HG02763 (cell line): Measurements from ENCODE around the gene BLTP3A.
"Not testable (repeated sequence)": the region's sequence is repeated elsewhere in the genome, so short reads cannot be mapped to it uniquely, and the experiment has no call there.

Experiments
- ATAC-seq: cut with Tn5 transposase; IDR thresholded peaks from one replicate; pipeline ENCODE4 v1.9.1; 2021; ENCODE audit warnings: mild to moderate bottlenecking, moderate library complexity; ENCODE audit not compliant: unreplicated experiment

Gene BLTP3A

DNA sequence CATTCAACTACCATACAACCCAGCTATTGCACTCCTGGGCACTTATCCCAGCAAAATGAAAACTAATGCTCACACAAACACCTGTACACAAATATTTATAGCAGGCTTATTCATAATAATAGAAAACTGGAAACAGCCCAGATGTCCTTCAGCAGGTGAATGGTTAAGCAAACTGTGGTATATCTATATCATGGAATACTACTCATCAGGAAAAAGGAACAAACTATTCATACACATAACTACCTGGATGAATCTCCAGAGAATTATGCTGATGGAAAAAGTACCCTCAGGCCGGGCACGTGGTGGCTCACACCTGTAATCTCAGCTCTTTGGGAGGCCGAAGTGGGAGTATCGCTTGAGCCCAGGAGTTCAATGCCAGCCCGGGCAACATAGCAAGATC lies 3.8 kb upstream of the BLTP3A start:
- no peak for ATAC-seq

DNA sequence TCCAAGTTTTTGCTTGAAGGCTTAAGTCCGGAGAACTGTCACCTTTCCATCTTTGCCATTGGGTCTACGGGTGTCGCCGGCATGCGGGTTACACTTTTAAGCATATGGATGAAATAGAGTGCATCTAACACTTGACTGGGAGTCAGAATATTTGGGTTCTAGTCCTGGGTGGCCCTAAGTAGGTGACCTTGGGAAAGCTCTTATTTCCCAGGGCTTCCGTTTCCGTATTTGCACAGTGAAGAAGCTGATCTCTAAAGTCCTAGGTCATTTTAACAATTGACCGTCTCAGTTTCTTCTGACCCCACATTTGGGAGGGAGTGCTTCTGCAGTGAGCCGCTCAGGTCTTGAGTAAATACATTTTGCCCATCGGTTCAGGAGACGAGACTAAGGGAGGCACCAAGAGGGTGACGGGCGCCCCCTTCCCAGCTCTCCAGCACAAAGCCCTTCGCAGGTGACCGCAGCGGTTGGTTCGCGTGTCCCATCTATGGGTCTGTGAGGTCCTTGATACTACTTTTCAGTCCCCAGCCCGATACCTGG lies 651 bp upstream of the BLTP3A start:
- peak; percentile 27 for ATAC-seq

DNA sequence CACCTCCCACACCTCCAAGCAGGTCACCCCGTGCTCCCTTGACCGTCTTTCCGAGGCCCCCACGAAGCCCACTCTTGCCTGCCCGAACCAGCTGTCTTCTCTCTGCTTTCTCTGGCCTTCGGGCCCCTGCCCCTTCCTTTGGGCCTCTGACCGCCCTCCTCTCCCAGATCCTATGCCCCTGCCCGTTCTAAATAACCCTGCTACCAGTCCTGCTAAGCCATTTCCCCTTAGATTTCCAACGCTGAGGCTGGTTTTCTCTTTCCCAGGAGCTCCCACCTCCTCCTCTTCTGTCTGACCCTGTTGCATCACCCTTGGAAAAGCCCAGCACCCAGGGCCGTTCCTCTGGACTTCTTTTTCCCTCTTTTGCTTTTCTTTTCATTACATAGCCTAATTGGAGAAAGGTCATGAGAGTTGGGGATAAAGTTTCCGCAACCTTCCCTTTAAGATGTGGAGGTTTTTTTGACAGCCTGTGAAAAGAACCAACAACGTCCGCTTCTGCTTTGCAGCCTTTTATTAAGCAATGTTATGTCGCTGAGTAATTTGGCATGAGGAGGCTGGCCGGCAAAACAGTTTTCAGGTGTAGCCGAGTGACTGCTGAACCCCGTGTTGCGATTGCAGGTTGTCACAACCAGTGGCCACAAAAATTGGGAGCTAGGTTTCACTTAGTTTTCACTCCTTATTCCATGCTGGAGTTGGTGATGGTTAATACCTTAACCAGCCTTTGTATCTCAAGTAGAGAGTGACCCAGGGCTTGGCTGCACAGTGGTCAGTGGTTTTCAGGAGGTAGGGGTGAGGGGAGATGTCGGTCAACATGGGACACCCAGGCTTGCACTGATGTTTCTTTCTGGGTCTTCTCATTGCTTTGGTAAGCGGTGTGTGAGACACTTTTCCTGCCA lies 970 bp downstream of the BLTP3A start:
- ATAC-seq, result peak; percentile 12

DNA sequence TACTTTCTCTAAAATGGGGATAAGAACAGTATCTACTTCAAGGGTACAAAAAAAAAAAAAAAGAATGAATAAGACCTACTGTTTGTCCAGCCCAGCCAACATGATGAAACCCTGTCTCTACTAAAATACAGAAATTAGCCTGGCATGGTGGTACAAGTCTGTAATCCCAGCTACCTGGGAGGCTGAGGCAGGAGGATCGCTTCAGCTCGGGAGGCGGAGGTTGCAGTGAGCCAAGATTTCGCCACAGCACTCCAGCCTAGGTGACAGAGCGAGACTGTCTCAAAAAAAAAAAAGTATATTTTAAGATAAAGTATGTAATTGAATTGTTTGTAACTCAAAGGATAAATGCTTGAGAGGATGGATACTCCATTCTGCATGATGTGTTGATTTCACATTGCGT lies 2.0 kb downstream of the BLTP3A start:
- ATAC-seq, result no peak

DNA sequence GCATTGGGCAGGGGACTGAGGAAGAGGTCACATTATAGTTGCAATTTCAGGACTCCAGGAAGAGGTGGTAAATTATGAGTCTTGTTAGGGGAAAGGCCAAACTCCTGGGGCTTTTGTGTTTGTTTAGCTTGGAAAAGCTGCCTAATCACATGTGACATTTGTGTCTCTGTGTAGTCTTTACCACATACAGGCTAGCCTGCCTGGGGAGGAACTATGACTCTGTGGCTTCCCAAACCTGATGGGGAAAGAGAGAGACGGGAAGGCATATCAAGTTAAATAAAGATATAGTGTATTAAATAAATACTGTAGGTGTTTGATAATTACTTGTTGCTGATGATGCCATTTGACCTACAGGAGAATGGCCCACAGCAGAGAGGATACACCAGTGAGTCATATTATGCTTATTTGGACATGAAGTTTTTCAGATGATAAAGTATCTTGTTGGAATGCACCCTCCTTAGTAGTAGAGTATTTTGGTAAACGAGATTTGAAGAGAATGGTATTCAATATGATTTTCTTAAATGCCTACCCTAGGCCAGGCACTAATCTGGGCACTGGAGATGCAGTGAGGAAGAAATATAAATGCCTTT lies 4.0 kb downstream of the BLTP3A start:
- ATAC-seq, result no peak

DNA sequence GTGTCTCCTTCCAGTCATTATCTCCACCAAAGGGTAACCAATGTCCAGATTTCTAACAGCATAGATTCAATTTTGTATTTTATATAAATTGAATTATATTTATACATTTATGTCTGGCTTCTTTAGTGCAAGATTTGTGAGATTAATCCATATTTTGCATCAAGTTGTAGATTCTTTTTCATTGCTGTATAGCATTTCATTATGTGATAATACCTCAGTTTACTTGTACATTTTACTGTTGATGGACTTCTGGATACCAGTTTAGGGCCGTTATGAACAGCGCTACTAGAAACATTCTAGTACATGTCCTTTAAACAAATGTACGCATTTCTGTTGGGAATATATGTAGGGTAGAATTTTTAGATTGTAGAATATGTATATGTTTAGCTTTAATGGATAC lies 6.2 kb downstream of the BLTP3A start:
- no peak for ATAC-seq

DNA sequence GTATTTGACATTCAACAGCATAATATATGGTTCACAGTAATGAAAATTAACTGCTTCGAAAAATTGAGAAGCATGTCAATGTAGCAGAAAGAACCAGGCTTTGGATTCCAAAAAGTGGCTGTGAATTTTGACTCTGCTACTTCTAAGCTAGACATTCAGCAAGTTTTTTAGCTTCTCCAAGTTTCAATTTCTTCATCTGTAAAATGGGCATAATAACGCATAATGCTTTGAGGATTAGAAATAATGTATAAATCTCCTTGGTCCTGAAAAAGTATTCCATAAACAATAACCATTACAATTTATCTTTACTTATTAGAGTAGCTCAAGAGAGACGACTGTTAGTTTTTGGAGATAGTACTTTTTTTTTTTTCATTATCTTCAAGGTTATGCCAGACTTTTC lies 7.7 kb downstream of the BLTP3A start:
- ATAC-seq, result no peak

DNA sequence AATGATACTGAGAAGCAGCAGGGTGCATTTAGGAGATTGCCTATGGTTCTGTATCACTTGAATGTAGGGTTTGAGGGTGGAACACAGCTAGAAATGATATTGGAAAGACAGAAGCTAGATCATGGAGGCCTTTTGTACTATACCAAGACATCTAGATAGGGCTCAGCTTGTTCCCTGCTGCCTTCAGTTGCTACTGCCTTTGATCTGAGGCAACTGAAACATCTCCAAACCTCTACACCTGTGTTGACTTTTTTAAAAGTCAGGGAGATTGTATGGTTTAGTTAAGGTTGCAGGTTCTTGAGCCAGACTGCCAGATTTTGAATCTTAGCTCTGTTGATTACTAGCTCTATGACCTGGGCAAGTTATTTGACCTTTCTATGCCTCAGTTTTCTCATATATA lies 12.7 kb downstream of the BLTP3A start:
- ATAC-seq, result no peak

DNA sequence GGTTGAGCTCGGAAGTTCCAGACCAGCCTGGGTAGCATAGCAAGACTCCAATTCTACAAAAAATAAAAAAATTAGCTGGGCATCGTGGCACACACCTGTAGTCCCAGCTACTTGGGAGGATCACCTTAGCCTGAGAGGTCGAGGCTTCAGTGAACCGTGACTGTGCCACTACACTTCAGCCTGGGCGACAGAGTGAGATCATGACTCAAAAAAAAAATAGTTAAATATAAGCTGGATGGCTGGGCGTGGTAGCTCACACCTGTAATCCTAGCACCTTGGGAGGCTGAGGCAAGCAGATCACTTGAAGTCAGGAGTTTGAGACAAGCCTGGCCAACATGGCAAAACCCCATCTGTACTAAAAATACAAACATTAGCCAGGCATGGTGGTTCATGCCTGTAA lies 13.2 kb downstream of the BLTP3A start:
- not testable (repeated sequence) for ATAC-seq

DNA sequence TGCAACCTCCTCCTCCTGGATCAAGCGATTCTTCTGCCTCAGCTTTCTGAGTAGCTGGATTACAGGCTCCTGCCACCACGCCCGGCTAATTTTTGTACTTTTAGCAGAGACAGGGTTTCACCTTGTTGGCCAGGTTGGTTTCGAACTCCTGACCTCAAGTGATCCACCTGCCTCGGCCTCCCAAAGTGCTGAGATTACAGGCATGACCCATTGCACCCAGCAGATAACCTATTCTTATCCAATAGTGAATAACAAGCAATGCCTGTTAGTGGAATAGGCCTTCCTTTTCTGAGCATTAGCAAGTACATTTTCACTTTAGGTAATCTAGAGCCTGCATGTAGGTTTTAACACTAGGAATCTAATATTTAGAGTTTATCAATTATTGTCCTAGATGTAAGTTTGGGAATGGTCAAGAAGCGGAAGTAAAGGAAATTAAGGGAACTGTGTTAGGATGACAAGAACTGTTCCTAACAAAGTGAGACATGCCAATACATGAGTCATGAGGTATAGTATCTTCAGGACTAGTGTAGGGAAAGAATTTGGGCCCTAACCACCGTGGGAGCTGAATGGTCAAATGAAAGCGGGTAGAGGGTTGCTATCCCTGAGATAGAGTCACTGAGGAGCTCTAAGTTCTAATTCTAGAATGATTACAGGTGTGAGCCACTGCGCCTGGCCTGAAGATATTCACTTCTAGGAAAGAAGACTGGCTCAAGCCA lies 15.0 kb downstream of the BLTP3A start:
- ATAC-seq, result no peak

DNA sequence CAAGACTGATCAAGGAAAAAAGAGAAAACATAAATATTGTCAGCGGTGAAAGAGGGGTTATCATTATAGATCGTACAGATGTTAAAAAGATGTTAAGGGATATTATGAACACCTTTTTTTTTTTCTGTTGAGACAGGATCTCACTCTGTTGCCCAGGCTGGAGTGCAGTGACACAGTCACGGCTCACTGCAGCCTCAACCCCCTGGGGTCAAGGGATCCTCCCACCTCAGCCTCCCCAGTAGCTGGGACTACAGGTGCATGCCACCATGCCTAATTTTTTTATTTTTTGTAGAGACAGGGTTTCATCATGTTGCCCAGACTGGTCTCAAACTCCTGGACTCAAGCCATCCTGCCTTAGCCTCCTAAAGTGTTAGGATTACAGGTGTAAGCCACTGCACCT lies 16.6 kb downstream of the BLTP3A start:
- not testable (repeated sequence) for ATAC-seq

DNA sequence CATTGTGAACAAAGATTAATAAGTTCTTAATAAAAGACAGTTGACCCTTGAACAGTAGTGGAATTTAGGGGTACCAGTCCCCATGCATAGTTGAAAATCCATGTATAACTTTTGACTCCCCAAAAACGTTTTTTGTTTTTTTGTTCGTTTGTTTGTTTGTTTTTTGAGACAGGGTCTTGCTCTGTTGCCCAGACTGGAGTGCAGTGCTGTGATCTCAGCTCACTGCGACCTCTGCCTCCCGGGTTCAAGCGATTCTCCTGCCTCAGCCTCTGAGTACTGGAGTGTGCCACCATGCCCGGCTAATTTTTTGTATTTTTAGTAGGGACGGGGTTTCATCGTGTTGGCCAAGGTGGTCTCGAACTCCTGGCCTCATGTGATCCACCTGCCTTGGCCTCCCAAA lies 17.5 kb downstream of the BLTP3A start:
- ATAC-seq, result not testable (repeated sequence)

DNA sequence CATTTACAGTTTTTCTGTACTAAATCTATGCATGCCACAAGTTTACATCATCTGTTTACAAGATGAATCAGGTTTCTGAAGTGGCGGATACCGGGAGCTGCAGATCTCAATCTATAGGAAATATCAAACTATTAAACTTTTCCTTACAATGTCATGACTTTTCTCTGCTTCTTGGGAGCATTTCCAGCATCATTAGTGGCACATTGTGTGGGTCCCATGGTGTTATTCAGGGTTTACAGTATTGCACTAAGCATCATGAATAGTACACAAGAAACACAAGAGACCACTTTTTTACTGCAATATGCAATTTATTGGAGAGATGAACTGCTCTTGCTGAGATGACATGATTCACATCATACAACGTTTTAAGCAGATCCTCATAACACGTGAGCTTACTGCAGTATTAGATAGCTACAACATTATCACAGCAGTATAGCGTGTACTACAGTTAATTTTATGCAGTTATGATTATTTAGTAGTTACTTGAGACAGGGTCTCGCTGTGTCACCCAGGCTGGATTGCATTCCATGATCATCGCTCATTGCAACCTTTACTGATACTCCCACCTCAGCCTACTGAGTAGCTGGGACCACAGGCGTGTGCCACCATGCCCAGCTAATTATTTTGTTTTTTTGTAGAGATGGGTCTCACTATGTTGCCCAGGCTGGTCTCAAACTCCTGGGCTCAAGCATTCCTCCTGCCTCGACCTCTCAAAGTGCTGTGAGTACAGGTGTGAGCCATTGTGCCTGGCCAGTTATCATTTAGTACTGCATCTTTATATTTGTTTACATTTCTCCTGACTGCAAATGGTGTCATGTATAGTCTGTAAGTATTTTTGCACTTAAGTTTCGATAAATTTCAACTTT lies 18.4 kb downstream of the BLTP3A start:
- ATAC-seq, result no peak

DNA sequence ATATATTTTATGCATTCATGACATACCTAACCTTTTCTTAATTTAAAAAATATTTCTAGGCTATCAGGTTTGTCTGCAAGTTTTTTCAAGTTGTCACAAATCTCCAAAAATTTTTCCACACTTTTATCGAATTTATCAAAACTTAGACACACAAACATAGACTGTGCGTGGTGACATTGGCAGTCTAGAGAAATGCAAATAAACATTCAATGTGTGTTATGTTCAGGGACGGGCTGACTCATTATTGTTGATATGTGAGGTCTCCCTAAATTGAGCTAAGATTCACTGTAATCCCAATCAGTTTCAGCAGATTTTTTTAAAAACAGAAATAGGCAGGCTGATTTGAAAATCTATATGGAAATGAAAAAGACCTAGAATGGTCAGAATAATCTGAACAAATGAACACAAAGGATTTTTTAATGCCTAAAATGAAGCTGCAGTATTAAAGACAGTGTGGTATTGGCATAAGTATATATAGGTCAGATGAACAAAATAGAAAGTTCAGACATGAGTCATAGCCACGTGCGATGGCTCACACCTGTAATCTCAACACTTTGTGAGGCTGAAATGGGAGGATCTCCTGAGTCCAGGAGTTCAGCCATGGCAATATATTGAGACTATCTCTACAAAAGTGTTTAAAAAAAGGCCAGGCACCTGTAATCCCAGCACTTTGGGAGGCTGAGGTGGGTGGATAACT lies 19.2 kb downstream of the BLTP3A start:
- ATAC-seq, result peak; percentile 80

DNA sequence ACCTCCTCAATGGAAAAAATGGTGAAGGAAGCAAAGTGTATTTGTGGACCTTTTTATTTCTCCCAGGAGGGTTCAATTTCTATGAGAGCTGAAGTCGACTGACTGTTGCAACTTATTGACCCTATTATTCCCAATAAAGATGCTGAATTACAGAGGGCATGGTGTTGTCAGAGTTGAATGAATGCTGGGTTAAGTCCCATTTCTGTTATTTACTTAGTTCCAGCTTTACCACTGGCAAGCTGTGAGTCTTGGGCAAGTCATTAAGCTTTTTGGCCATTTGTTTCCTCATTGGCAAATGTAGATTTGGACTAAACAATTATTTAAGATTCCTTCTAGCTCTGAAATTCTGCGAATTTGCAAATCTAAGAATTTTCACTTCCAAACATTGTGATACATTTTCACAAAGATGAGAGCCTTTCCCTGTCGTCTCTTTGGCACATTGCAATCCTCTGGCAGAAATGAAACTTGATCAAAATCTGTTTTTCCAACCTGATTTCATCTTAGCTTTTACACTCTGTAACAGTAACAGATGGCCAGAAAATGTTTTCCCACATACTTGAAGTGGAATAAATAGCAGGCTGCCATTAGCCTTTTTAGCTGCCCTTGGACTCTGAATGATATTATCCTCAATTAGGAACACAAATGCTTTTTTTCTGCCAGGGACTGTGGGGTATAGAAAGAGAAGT lies 21.3 kb downstream of the BLTP3A start:
- ATAC-seq, result no peak

DNA sequence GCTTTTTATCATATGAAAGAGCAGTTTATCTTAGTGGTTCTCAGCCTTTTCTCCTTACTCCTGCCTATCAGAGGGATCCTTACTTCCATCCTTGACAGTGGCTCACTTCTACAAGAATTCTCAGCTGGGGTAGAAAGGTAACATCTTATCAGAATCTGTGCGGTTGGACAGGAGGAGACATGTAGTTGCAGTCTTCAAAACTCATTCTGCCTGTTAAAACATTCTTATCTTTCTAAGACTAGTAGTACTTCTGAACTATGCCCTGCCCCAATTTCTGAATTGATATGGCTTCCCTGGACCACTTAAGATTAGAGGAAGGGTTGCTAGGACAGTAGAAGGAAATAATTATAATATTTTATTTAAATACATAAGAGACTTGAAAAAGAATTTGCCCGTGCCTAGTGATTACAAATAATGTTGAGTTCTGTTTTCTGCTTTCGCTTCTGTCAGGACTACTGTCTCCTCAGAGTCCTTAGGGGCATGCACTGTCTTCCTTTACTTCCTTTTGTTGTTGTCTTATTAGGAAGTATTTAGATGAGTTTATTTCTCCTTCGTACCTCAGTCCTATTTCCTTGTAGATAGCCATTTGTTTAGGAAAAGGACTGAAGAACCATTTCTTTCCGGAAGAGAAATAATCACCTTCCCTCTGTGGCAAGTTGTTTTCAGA lies 24.9 kb downstream of the BLTP3A start:
- ATAC-seq, result no peak

DNA sequence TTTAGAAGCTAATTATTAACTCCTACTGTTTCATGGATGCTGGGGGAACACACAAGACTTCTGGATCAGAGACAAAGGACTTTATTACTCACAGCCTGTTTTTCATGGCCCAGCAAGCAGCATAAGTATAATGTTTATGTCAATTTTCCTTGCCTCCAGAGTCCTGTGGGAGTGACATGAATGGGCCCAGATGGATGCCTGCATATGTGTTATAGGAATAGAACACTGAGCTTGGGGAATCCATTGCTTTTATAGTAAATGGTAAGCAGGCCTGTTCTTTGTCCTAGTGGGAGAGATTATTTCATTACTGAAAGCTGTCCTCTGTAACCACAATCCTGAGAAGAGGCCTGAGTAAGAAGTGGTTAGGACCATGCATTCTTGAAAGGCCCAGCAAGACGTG lies 25.6 kb downstream of the BLTP3A start:
- no peak for ATAC-seq

DNA sequence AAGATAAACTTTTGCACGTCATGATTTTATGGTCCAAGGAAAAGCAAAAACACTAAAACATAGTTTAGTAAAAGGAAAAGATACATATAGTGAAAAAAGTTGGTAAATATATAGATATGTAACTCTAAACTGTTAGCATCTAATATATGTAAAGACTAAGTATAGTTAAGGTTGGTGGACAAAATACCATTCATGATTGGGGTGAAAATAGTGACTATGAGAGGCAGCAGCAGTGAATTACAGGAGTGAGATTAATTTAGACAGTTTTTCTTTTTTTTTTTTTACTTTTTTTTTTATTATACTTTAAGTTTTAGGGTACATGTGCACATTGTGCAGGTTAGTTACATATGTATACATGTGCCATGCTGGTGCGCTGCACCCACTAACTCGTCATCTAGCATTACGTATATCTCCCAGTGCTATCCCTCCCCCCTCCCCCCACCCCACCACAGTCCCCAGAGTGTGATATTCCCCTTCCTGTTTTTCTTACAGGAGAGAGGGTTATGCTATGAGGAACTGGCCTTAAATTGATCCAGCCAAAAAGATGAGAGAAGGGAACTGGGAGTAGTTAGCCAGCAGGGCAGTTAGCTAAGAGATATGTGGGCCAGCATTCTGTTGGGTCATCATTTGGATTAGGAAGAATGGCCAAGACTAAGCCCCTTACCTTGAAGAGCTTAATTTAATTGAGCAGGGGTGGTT lies 27.1 kb downstream of the BLTP3A start:
- ATAC-seq, result not testable (repeated sequence)
